Endothelial cell of umbilical vein (primary cell): Measurements from ENCODE around the gene PLXND1. TPM values are rescaled to one million over a fixed set of nuclear protein-coding genes. Genes with fewer than 3 reads are reported as not detected.

Experiments
- BruUV-seq: library from RNA; stranded (reverse); fragments of 400-500 nt; replicated peaks from 2 replicates; lab custom pipeline; 2021; lab: Mats Ljungman, UMichigan
- CTCF ChIA-PET: fragments of 300-600, 350-600 bp; sonication (Branson Sonifier 250); formaldehyde crosslinking; loops from one replicate; lab custom pipeline; 2021; ENCODE audit warnings: antibody characterized with exemption, inconsistent platforms; lab: Charles Lee
- POLR2A ChIA-PET: fragments of 300-600, 350-600 bp; sonication (Branson Sonifier 250); formaldehyde crosslinking; loops from one replicate; lab custom pipeline; 2021; ENCODE audit warnings: antibody characterized with exemption, inconsistent platforms; lab: Charles Lee
- DNase-seq: peaks from one replicate; pipeline ENCODE4 v3.0.0-alpha.2; 2011; ENCODE audit warnings: low read depth, low spot score
- FAIRE-seq: peaks from 2 replicates; lab custom pipeline; 2011; peaks lifted over from hg19 to GRCh38; lab: Jason Lieb, UNC
- H2AFZ ChIP-seq: 2 replicates; pipeline ENCODE4 v1.6.0; 2012; ENCODE audit warnings: low read depth, low read length, control low read depth, inconsistent platforms
- H3K27ac ChIP-seq: 2 replicates; pipeline ENCODE4 v1.5.1; 2011; ENCODE audit warnings: low read depth, mild to moderate bottlenecking, control low read depth, low read length, moderate library complexity; ENCODE audit not compliant: insufficient read depth
- H3K27me3 ChIP-seq, 2 experiments: 2 replicates each; pipeline versions ENCODE4 v1.6.0 to v1.6.1; 2011; ENCODE audit warnings: low read length in 2 of 2, mixed read lengths in 1 of 2; ENCODE audit not compliant: control insufficient read depth in 2 of 2, insufficient read depth in 2 of 2
- H3K36me3 ChIP-seq, 2 experiments: 2 replicates in 1 of 2; 3 replicates in 1 of 2; pipeline ENCODE4 v1.5.1; 2011; ENCODE audit warnings: low read length in 2 of 2, mild to moderate bottlenecking in 1 of 2, moderate library complexity in 1 of 2; ENCODE audit not compliant: control insufficient read depth in 2 of 2, insufficient read depth in 2 of 2; ENCODE audit errors: extremely low read depth in 1 of 2
- H3K4me1 ChIP-seq: 3 replicates; pipeline ENCODE4 v1.5.1; 2011; ENCODE audit warnings: mild to moderate bottlenecking, low read length; ENCODE audit not compliant: control insufficient read depth, insufficient read depth; ENCODE audit errors: extremely low read depth
- H3K4me2 ChIP-seq: 2 replicates; pipeline ENCODE4 v1.6.1; 2011; ENCODE audit warnings: low read length, control low read depth, mixed read lengths; ENCODE audit not compliant: insufficient read depth
- H3K4me3 ChIP-seq, 3 experiments: fragments of 200-600 bp in 1 of 3; sonication (generic), shearing (Covaris generic) in 1 of 3; replicated peaks in 1 of 3; 2 replicates each; pipeline ENCODE4 v1.5.1; 2011 to 2016; ENCODE audit warnings: control low read depth in 3 of 3, low read length in 3 of 3, mild to moderate bottlenecking in 2 of 3, inconsistent platforms in 1 of 3, low read depth in 1 of 3, moderate library complexity in 1 of 3; ENCODE audit not compliant: insufficient read depth in 1 of 3
- H3K79me2 ChIP-seq: 2 replicates; pipeline ENCODE4 v1.6.0; 2012; ENCODE audit warnings: low read length, inconsistent platforms; ENCODE audit not compliant: control insufficient read depth, insufficient read depth
- H3K9ac ChIP-seq: replicated peaks from 2 replicates; pipeline ENCODE3; 2011; ENCODE audit warnings: low read length, control low read depth; ENCODE audit not compliant: insufficient read depth; ENCODE audit errors: extremely low read depth
- H3K9me1 ChIP-seq: replicated peaks from 3 replicates; pipeline ENCODE4 v1.6.0; 2011; ENCODE audit warnings: mild to moderate bottlenecking, low read length; ENCODE audit not compliant: control insufficient read depth, insufficient read depth; ENCODE audit errors: extremely low read depth
- H3K9me3 ChIP-seq: replicated peaks from 2 replicates; pipeline ENCODE4 v1.5.1; 2012; ENCODE audit warnings: low read length, inconsistent platforms; ENCODE audit not compliant: control insufficient read depth, insufficient read depth
- H4K20me1 ChIP-seq: replicated peaks from 2 replicates; pipeline ENCODE3; 2011; ENCODE audit warnings: mild to moderate bottlenecking, low read length; ENCODE audit not compliant: control insufficient read depth, insufficient read depth; ENCODE audit errors: extremely low read depth
- CTCF ChIP-seq, 2 donors: IDR thresholded peaks; 1 replicate in 1 of 2; 2 replicates in 1 of 2; pipeline ENCODE4 v1.5.1; 2011; ENCODE audit warnings: low read length in 2 of 2, mild to moderate bottlenecking in 2 of 2, moderate library complexity in 2 of 2, control low read depth in 1 of 2, inconsistent platforms in 1 of 2, low read depth in 1 of 2; ENCODE audit not compliant: insufficient read depth in 1 of 2; ENCODE audit errors: extremely low read depth in 1 of 2
- EZH2 ChIP-seq: IDR thresholded peaks from 2 replicates; pipeline ENCODE4 v1.6.1; 2012; ENCODE audit warnings: borderline replicate concordance, low read depth, mild to moderate bottlenecking, moderate library complexity, low read length, inconsistent platforms; ENCODE audit not compliant: severe bottlenecking
- FOS ChIP-seq: IDR thresholded peaks from 2 replicates; pipeline ENCODE4 v1.6.1; 2011; ENCODE audit warnings: mild to moderate bottlenecking, low read length, moderate library complexity, borderline replicate concordance; ENCODE audit not compliant: insufficient read depth
- GATA2 ChIP-seq: IDR thresholded peaks from 2 replicates; pipeline ENCODE4 v1.7.0; 2011; ENCODE audit warnings: low read depth, mild to moderate bottlenecking, moderate library complexity, mixed read lengths, low read length; ENCODE audit not compliant: insufficient read length, insufficient read depth
- JUN ChIP-seq: IDR thresholded peaks from 2 replicates; pipeline ENCODE4 v1.6.1; 2011; ENCODE audit warnings: borderline replicate concordance, low read depth; ENCODE audit not compliant: insufficient read length, insufficient read depth
- MAX ChIP-seq: IDR thresholded peaks from 2 replicates; pipeline ENCODE4 v1.6.1; 2011; ENCODE audit not compliant: insufficient read depth, insufficient read length
- MYC ChIP-seq: IDR thresholded peaks from one replicate; pipeline ENCODE4 v1.6.1; 2011; ENCODE audit warnings: mild to moderate bottlenecking, low read depth, low read length
- POLR2A ChIP-seq: IDR thresholded peaks from 2 replicates; pipeline ENCODE4 v1.6.1; 2012; ENCODE audit warnings: low read depth, mild to moderate bottlenecking, control low read depth, low read length
- POLR2AphosphoS5 ChIP-seq: IDR thresholded peaks from 2 replicates; pipeline ENCODE4 v1.6.1; 2012; ENCODE audit warnings: low read depth, mild to moderate bottlenecking, control low read depth, low read length, moderate library complexity; ENCODE audit not compliant: insufficient read depth
- dilution Hi-C: fragments of 300-500 bp; cut with MboI; formaldehyde crosslinking; loops from one replicate; pipeline ENCODE4 v1.15.0; 2019; ENCODE audit warnings: low sequenced_read_pairs; ENCODE audit not compliant: extremely low pct_ligation_motif_present
- intact Hi-C: fragments of 100-400 bp; cut with micrococcal nuclease; formaldehyde crosslinking; loops from one replicate; pipeline ENCODE4 v1.10.0; 2022
- polyA plus RNA-seq, 4 experiments: library from polyadenylated mRNA; depleted of rRNA in 3 of 4; stranded (reverse) in 3 of 4; unstranded in 1 of 4; fragments of >200 nt; gene quantifications; 2 replicates each; pipeline versions ENCODE4 v1.2.1 to v1.2.3, GENCODE V29; 2011 to 2012; ENCODE audit warnings: missing spikeins in 1 of 4
- total RNA-seq: library from RNA; stranded (reverse); gene quantifications from 2 replicates; pipeline ENCODE4 v1.2.3, GENCODE V29; 2021

Gene PLXND1
- total and polyA plus RNA-seq, 2 donors (not counting 3 experiments of a cell fraction or from before 2014, with no cell fraction given): 300 to 834 TPM

- H3K79me2 ChIP-seq: no peaks in the 10 kb centered on the region
- ChIA-PET CTCF (interaction anchor here (1.0 to 1.4 kb wide), 3 partner anchors 30 to 80 kb away, joined by 3 to 10 read pairs (median 6); no protein-coding TSS in a partner anchor), POLR2A (no interaction called here)
- peaks cover 47 to 87% of the 10 kb centered on the region in 2 experiments for H3K36me3 ChIP-seq
- no peaks in the 10 kb centered on the region for H3K4me1 ChIP-seq
- no peak for FAIRE-seq
- H3K27ac ChIP-seq: no peak overlapping the region
- dilution Hi-C loops: no loop called here
- intact Hi-C loops: no loop called here
- H3K4me3 ChIP-seq: no peak overlapping the region
- no TSS peak for BruUV-seq
- no peak for DNase-seq
- no peaks in the 10 kb centered on the region for H3K9me1 ChIP-seq
- H3K9me3 ChIP-seq: no peaks in the 10 kb centered on the region
- H3K27me3 ChIP-seq: no peaks in the 10 kb centered on the region
- H2AFZ ChIP-seq: no peak overlapping the region
- no peak overlapping the region for H3K4me2 ChIP-seq
- no peak overlapping the region for H3K9ac ChIP-seq
- TF ChIP-seq EZH2 (no peak), MYC (no peak), JUN (no peak), MAX (no peak), POLR2AphosphoS5 (no peak), POLR2A (no peak), GATA2 (no peak), FOS (no peak), CTCF (IDR thresholded peaks at IDR 0.05; ENCODE audit: extremely low read depth in 1 of 2, insufficient read depth in 1 of 2, low read depth in 1 of 2, low read length in 2 of 2) (no peak)
- no peaks in the 10 kb centered on the region for H4K20me1 ChIP-seq
These were observed 36.6 kb downstream of the PLXND1 start for GRCh38 chr3:129569856-129570255.
